Duodenal mucosa (tissue), 2 donors: ENCODE results near the gene RAB25.

Source experiments
- H3K27ac ChIP-seq: one replicate; pipeline ENCODE4 v1.7.0; 2013; ENCODE audit warnings: low read depth, low read length
- H3K27me3 ChIP-seq, 2 donors: one replicate each; pipeline ENCODE4 v1.7.0; 2013; ENCODE audit warnings: low read length in 2 of 2, control low read depth in 1 of 2; ENCODE audit not compliant: insufficient read depth in 2 of 2, control insufficient read depth in 1 of 2
- H3K36me3 ChIP-seq, 2 donors: one replicate each; pipeline ENCODE4 v1.7.0; 2013; ENCODE audit warnings: low read length in 2 of 2, control low read depth in 1 of 2; ENCODE audit not compliant: insufficient read depth in 2 of 2, control insufficient read depth in 1 of 2
- H3K4me1 ChIP-seq, 2 donors: one replicate each; pipeline ENCODE4 v1.7.0; 2013; ENCODE audit warnings: low read length in 2 of 2, control low read depth in 1 of 2; ENCODE audit not compliant: insufficient read depth in 2 of 2, control insufficient read depth in 1 of 2
- H3K4me3 ChIP-seq, 2 donors: one replicate each; pipeline ENCODE4 v1.7.0; 2013; ENCODE audit warnings: low read length in 2 of 2, low read depth in 1 of 2
- H3K9ac ChIP-seq, 2 donors: one replicate each; pipeline ENCODE4 v1.7.0; 2013; ENCODE audit warnings: low read length in 2 of 2, low read depth in 1 of 2
- H3K9me3 ChIP-seq, 2 donors: one replicate each; pipeline ENCODE4 v1.7.0; 2013; ENCODE audit warnings: low read length in 2 of 2, control low read depth in 1 of 2; ENCODE audit not compliant: control insufficient read depth in 1 of 2

Gene RAB25

DNA sequence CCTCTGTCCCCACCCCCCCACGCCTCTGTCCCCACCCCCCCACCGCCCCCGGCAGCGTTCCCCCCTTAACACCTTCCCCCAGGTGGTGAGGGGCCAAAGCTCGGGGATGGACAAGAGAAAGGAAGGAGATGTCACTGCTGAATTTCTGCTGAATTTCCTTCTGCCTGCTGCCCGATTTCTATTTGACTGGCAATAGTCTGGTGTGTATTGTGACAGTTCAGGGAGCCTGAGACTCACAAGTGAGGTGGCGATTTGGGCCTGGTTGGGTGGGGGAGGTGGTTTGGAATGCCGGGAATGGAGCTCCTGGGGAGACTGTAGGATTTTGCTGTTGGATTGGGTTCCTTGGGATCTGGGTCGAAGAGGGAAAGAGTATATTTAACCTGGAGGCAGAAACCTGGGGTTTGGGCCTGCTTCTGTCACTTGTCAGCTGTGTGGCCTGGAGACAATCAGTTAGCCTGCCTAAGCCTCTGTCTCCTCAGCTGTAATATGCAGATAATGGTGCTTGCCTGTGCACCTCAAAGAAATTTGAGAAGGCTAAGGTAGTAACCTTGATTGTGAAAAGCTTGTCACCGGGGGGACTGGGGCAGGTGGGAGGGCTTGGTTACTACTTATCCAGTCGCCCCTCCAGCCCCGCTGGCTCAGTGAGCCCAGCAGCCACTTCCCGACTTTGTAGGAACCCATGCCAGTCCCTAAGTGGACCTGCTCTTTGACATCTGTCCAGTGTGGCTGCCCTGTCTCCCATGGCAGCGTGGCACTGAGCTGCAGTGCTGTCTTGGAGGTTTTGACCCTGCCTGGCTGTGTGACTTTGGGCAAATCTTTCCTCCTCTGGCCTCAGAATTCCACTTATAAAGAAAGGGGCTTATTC lies 45.9 kb downstream of the RAB25 start:
- H3K4me1 ChIP-seq = peaks cover 46 to 47% of the 10 kb centered on the region in 2 donors
- H3K27ac ChIP-seq = peak overlapping the region; percentile 78
- no peaks in the 10 kb centered on the region for H3K9me3 ChIP-seq
- no peaks in the 10 kb centered on the region for H3K36me3 ChIP-seq
- H3K27me3 ChIP-seq = no peaks in the 10 kb centered on the region
- H3K9ac ChIP-seq = peak overlapping the region; percentile 57 to 85
- peak overlapping the region; percentile 33 to 48 for H3K4me3 ChIP-seq

- Histone ChIP-seq H3K27me3 (no peaks in the 10 kb centered on the region), H3K9me3 (no peaks in the 10 kb centered on the region), H3K4me1 (peaks cover 34 to 36% of the 10 kb centered on the region in 2 donors), H3K36me3 (no peaks in the 10 kb centered on the region), H3K27ac (no peak overlapping the region), H3K9ac (no peak overlapping the region), H3K4me3 (no peak overlapping the region)
Measured at GRCh38 chr1:156108057-156108456, 47.1 kb downstream of the RAB25 start.

DNA sequence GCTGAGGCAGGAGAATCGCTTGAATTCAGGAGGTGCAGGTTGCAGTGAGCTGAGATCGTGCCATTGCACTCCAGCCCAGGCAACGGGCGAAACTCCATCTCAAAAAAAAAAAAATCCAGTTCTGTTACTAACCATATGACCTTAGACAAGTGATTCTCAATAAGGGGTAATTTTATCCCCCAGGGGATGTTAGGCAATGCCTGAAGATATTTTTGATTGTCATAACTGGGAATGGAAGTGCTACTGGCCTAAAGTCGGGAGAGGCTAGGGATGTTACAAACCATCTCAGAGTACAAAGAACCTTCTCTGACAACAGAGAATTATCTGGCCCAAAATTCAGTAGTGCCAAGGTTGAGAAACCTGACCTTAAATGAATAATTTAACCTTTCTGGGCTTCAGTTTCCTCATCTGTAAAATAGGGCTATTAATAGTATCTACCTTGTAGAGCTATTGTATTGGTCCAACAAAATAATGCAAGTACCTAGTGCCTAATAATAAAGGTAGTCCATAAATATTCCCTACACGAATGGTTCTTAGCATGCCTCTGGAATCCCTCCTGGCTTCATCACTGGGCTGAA lies 47.8 kb downstream of the RAB25 start:
- H3K27ac ChIP-seq = no peak overlapping the region
- no peak overlapping the region for H3K9ac ChIP-seq
- H3K4me1 ChIP-seq = peaks cover 30 to 31% of the 10 kb centered on the region in 2 donors

GRCh38 chr1:156110252-156110651 lies 49.3 kb downstream of the RAB25 start:
- Histone ChIP-seq H3K27ac (no peak overlapping the region), H3K4me1 (peaks cover 22 to 23% of the 10 kb centered on the region in 2 donors), H3K36me3 (no peaks in the 10 kb centered on the region), H3K9ac (no peak overlapping the region), H3K4me3 (no peak overlapping the region), H3K9me3 (no peaks in the 10 kb centered on the region), H3K27me3 (no peaks in the 10 kb centered on the region)

More for the DNA sequence above, 47.8 kb downstream of the RAB25 start:
- Histone ChIP-seq H3K27me3 (no peaks in the 10 kb centered on the region), H3K4me3 (no peak overlapping the region), H3K36me3 (no peaks in the 10 kb centered on the region), H3K9me3 (no peaks in the 10 kb centered on the region)

DNA sequence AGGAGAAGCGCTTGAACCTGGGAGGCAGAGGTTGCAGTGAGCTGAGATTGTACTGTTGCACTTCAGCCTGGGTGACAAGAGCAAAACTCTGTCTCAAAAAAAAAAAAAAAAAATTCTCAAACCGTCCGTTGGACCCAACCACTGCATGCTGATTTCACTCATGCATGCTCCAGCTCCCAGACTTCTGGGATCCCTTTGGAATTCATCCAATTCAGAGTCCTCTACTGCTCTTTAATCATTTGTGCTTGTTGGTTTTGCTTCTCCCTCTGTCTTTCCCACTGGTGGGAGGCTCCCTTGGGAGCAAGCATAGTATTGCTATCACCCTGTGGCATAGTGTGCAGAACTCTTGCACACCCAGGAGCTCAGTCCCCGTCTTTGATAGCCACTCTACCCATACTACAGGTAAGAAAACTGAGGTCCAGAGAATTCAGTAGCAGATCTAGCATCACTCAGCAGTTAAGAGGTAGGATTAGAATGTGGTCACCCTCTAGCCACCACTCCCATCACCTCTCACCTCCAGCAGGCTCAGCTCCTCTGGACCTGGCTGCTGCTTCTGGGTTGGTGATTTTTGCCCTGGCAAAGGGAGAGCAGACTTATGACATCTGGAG lies 50.5 kb downstream of the RAB25 start:
- Histone ChIP-seq H3K4me3 (no peak overlapping the region), H3K27me3 (no peaks in the 10 kb centered on the region), H3K9me3 (no peaks in the 10 kb centered on the region), H3K9ac (no peak overlapping the region), H3K36me3 (no peaks in the 10 kb centered on the region), H3K4me1 (peaks cover 18 to 22% of the 10 kb centered on the region in 2 donors), H3K27ac (no peak overlapping the region)

DNA sequence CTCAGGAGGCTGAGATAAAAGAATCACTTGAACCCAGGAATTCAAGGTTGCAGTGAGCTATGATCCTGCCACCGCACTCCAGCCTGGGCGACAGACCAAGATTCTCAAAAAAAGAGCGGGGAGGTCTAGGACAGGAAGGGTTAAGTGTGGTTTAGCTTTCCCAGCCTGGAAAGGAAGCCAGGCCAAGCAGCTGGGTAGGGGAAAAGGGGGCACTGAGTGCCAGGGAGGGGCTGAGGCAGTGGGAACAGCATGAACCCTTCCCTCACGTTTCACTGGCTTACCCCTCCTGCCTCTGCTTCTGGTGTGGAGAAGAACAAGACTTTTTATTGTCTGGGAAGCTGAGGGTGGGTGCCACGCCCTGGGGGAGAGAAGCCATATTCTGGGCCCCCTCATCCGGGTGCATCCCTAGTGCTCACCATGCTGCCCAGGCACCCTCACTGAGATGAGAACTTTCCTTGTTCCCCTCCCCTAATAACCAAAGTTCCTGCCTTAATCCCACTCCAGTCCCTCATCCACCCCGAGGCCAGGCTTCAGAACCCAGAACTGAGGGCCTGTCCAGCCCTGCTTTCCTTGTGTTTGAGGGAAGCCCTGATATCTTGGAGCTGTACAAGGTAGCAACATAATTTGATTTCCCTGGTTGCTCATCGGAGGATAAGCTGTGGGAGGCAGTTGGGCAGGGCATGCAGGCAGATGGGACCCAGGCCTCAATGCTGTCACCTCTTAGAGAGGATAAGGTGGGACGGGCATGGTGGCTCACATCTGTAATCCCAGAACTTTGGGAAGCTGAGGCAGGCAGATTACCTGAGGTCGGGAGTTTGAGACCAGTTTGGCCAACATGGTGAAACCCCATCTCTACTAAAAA lies 51.5 kb downstream of the RAB25 start:
- Histone ChIP-seq H3K27ac (no peak overlapping the region), H3K36me3 (no peaks in the 10 kb centered on the region), H3K9ac (no peak overlapping the region), H3K4me3 (no peak overlapping the region), H3K9me3 (no peaks in the 10 kb centered on the region), H3K4me1 (peaks cover 10 to 19% of the 10 kb centered on the region in 2 donors), H3K27me3 (no peaks in the 10 kb centered on the region)

GRCh38 chr1:156113282-156113950 lies 52.5 kb downstream of the RAB25 start:
- H3K4me3 ChIP-seq = peak overlapping the region in 1 of 2 donors; percentile 93
- no peaks in the 10 kb centered on the region for H3K36me3 ChIP-seq
- peaks cover 12 to 28% of the 10 kb centered on the region in 2 donors for H3K4me1 ChIP-seq
- H3K27ac ChIP-seq = peak overlapping the region; percentile 97
- H3K9me3 ChIP-seq = no peaks in the 10 kb centered on the region
- no peaks in the 10 kb centered on the region for H3K27me3 ChIP-seq
- H3K9ac ChIP-seq = peak overlapping the region; percentile 20 to 95

- Histone ChIP-seq H3K27ac (peak within 1 kb of the TSS; percentile 97), H3K36me3 (no peaks in the 10 kb centered on the region), H3K4me3 (peak within 1 kb of the TSS; percentile 93 to 99), H3K9ac (peak within 1 kb of the TSS; percentile 95 to 100), H3K4me1 (peaks cover 15 to 35% of the 10 kb centered on the region in 2 donors), H3K27me3 (no peaks in the 10 kb centered on the region), H3K9me3 (no peaks in the 10 kb centered on the region)
Measured at GRCh38 chr1:156114101-156114918, 53.4 kb downstream of the RAB25 start, which contains the start of gene LMNA. LMNA (plus strand) TSS chr1:156114711; CDS start chr1:156114919, 208 bp downstream.
